Suprapubic skin (tissue), 4 donors: ENCODE data around the gene KL. TPM values are rescaled to one million over a fixed set of nuclear protein-coding genes. Genes with fewer than 3 reads are reported as not detected.

Source experiments
- DNase-seq, 2 donors: peaks; one replicate each; pipeline ENCODE4 v3.0.0-alpha.2; 2019; ENCODE audit warnings: low spot score in 2 of 2
- H3K27ac ChIP-seq: fragments of 200-600 bp; sonication (generic); one replicate; pipeline ENCODE4 v1.5.1; 2019
- H3K27me3 ChIP-seq: fragments of 200-600 bp; sonication (generic); one replicate; pipeline ENCODE4 v1.5.1; 2019
- H3K36me3 ChIP-seq: fragments of 200-600 bp; sonication (generic); one replicate; pipeline ENCODE4 v1.5.1; 2019
- H3K4me1 ChIP-seq: fragments of 200-600 bp; sonication (generic); one replicate; pipeline ENCODE4 v1.5.1; 2019
- H3K4me3 ChIP-seq: fragments of 200-600 bp; sonication (generic); one replicate; pipeline ENCODE4 v1.5.1; 2019; ENCODE audit warnings: mild to moderate bottlenecking
- H3K9me3 ChIP-seq: fragments of 200-600 bp; sonication (generic); one replicate; pipeline ENCODE4 v1.5.1; 2019
- EP300 ChIP-seq: sonication (generic); formaldehyde crosslinking; IDR thresholded peaks from one replicate; pipeline ENCODE4 v1.6.1; 2017; ENCODE audit warnings: antibody characterized with exemption
- POLR2A ChIP-seq, 2 donors: fragments of 450-650 bp; IDR thresholded peaks; one replicate each; pipeline ENCODE4 v1.6.1; 2017; ENCODE audit warnings: antibody characterized with exemption in 2 of 2, mild to moderate bottlenecking in 2 of 2, moderate library complexity in 2 of 2
- POLR2AphosphoS5 ChIP-seq, 3 donors: sonication (generic); formaldehyde crosslinking; IDR thresholded peaks; one replicate each; pipeline ENCODE4 v1.6.1; 2017; ENCODE audit warnings: antibody characterized with exemption in 3 of 3
- WGBS: methylation state at CpG from one replicate; pipeline ENCODE4 v1.1.5; 2018; 5-methylcytosine and 5-hydroxymethylcytosine counted together
- total RNA-seq, 4 donors: library from RNA; depleted of rRNA; stranded (reverse); fragments of >200 nt; gene quantifications; one replicate each; pipeline ENCODE4 v1.1.0, GENCODE V29; 2016
- TF ChIP-seq, protein P1 (sequence below), 2 donors: fragments of 200-600 bp in 1 of 2; fragments of 450-650 bp in 1 of 2; sonication (generic) in 1 of 2; IDR thresholded peaks; one replicate each; pipeline ENCODE4 v1.5.1; 2016 to 2019; ENCODE audit warnings: antibody characterized with exemption in 2 of 2, mild to moderate bottlenecking in 1 of 2, moderate library complexity in 1 of 2

KL gene
- total RNA-seq, 4 donors from 2014 or later, result 0.95 to 1.6 (median 1.6) TPM

DNA sequence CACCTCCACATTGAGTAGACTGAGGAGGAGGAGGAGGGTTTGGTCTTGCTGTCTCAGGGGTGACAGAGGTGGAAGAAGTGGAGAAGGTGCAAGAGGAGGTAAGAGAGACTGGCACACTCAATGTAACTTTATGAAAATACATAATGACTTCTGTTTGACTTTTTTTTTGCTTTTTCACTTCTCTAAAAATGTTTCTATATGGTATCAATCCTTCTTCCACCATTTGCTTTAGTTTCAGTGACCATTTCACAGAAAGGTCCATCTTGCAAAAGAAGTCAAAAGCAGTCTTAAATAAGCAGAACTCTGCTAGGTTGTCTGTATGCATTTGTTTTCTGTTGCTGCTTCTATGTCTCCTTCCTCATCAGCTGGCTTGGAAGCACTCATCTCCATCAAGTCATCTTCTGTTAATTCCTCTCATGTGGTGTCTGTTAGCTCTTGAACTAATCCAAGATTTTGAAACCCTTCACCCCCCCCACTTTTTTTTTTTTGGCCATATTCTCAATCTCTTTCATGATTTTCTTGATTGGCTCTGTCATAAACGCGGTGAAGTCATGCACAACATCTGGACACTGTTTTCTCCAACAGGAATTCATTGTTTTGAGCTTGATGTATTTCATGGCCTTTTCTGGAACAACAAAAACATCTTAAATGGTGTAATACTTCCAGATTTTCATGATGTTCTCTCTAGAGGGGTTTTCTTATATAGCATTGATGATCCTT is 80.8 kb downstream of the KL start:
- no peak for DNase-seq
- H3K4me1 ChIP-seq, result peaks cover 4% of the 10 kb centered on the region
- no peaks in the 10 kb centered on the region for H3K27me3 ChIP-seq
- no peak overlapping the region for H3K4me3 ChIP-seq
- H3K36me3 ChIP-seq, result no peaks in the 10 kb centered on the region
- 75% methylated on average over 2 of the region's 2 CpGs for WGBS
- peak overlapping the region; percentile 52 for H3K27ac ChIP-seq
- no peak for TF ChIP-seq POLR2A (IDR thresholded peaks at IDR 0.05)
- no peak for TF ChIP-seq POLR2AphosphoS5 (IDR thresholded peaks at IDR 0.05)
- TF ChIP-seq, protein P1, sequence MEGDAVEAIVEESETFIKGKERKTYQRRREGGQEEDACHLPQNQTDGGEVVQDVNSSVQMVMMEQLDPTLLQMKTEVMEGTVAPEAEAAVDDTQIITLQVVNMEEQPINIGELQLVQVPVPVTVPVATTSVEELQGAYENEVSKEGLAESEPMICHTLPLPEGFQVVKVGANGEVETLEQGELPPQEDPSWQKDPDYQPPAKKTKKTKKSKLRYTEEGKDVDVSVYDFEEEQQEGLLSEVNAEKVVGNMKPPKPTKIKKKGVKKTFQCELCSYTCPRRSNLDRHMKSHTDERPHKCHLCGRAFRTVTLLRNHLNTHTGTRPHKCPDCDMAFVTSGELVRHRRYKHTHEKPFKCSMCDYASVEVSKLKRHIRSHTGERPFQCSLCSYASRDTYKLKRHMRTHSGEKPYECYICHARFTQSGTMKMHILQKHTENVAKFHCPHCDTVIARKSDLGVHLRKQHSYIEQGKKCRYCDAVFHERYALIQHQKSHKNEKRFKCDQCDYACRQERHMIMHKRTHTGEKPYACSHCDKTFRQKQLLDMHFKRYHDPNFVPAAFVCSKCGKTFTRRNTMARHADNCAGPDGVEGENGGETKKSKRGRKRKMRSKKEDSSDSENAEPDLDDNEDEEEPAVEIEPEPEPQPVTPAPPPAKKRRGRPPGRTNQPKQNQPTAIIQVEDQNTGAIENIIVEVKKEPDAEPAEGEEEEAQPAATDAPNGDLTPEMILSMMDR (IDR thresholded peaks at IDR 0.05), result no peak
- no peak for TF ChIP-seq EP300
- H3K9me3 ChIP-seq, result peaks cover 7% of the 10 kb centered on the region

DNA sequence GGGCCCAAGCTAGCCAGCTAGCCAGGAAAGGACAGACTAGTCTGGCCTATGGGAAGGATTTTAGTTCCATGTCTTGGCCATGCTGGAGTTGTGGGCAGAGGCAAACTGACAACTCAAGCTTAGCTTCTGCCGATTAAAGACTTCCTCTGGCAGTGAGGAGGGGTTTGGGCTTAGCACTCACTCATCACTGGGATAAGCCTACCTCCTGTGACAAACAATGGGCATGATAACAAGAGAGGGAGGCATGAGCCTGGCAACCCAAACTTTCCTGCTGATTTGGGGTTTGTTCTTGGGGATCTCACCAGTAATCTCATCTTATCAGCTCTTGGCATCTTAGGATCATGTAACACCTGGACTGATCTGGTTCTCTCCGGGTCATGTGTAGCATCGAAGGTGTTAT is 83.6 kb downstream of the KL start:
- Histone ChIP-seq H3K36me3 (peaks cover 2% of the 10 kb centered on the region), H3K9me3 (peaks cover 7% of the 10 kb centered on the region), H3K27ac (no peak overlapping the region), H3K4me3 (no peak overlapping the region), H3K4me1 (no peaks in the 10 kb centered on the region), H3K27me3 (no peaks in the 10 kb centered on the region)
- 73% methylated on average over 3 of the region's 3 CpGs for WGBS
- no peak for DNase-seq
- TF ChIP-seq POLR2AphosphoS5 (IDR thresholded peaks at IDR 0.05) (no peak), POLR2A (IDR thresholded peaks at IDR 0.05) (no peak), EP300 (no peak)
- TF ChIP-seq, protein P1 (IDR thresholded peaks at IDR 0.05), result no peak

DNA sequence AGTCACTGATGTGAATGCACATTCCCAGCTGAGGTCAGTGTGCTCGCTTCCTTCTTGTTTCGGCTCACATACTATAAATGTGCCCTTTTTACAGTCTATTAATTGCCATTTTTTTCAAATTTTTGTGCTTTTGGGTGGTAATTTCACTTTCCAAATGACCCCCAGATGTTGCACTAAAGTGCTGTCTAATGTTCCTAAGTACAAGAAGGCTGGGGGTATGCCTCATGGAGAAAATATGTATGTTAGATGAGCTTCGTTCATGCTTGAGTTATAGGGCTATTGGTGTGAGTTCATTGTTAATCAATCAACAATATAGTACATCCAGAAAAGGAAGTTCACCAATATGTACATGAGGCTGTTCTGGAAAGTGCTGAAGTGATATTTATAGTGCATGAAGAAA is 84.7 kb downstream of the KL start:
- Histone ChIP-seq H3K27me3 (no peaks in the 10 kb centered on the region), H3K36me3 (peaks cover 12% of the 10 kb centered on the region), H3K4me1 (no peaks in the 10 kb centered on the region), H3K9me3 (peaks cover 7% of the 10 kb centered on the region), H3K27ac (no peak overlapping the region), H3K4me3 (no peak overlapping the region)
- DNase-seq, result no peak
- TF ChIP-seq, protein P1 (IDR thresholded peaks at IDR 0.05), result no peak
- TF ChIP-seq EP300, result no peak
- TF ChIP-seq POLR2AphosphoS5 (IDR thresholded peaks at IDR 0.05), result no peak
- 67% methylated on average over 3 of the region's 3 CpGs for WGBS

DNA sequence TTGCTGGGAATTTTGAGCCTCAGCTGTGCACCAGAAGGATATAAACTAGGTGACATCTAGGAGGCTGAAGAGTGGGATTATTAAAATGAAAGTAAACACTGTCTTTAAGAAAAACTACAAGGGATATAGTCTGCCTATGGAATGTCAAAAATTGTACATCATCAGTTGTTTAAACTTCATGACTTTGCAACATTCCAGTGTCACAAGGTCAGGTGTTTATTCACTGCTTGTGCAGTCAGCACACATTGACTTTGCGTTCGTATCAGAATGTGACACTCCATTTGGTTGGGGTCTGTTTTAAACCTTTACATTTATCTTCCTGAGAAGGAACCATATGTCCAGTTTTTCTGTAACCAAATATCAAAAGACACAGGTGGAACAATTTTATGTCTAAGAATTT is 85.6 kb downstream of the KL start:
- WGBS, result 91% methylated on average over 2 of the region's 2 CpGs
- no peak for DNase-seq
- Histone ChIP-seq H3K4me3 (no peak overlapping the region), H3K27me3 (no peaks in the 10 kb centered on the region), H3K9me3 (peaks cover 7% of the 10 kb centered on the region), H3K36me3 (peaks cover 22% of the 10 kb centered on the region), H3K27ac (no peak overlapping the region), H3K4me1 (no peaks in the 10 kb centered on the region)
- no peak for TF ChIP-seq POLR2AphosphoS5 (IDR thresholded peaks at IDR 0.05)

DNA sequence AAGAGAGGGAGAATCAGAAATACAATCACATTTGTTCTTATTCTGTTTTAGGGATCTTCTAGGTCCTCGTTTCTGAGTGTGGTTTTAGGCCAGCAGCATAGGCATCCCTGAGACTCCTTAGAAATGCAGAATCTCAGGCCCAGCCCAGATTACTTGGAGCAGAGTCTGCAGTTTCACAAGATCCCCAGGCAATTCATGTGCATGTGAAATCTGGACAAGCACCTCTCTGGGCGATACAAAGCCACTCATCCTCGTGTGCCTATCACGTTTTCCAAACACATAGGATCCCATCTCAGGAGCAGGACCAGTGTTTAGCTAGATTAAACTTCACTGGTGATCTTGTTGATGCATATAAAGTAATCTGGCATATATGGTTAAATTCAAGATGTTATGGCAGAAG is 87.2 kb downstream of the KL start:
- 89% methylated on average over 4 of the region's 4 CpGs for WGBS
- Histone ChIP-seq H3K27ac (no peak overlapping the region), H3K27me3 (no peaks in the 10 kb centered on the region), H3K36me3 (peaks cover 38% of the 10 kb centered on the region), H3K9me3 (peaks cover 1% of the 10 kb centered on the region), H3K4me1 (peaks cover under 1% of the 10 kb centered on the region), H3K4me3 (no peak overlapping the region)
- TF ChIP-seq POLR2A (IDR thresholded peaks at IDR 0.05) (no peak), EP300 (no peak), POLR2AphosphoS5 (IDR thresholded peaks at IDR 0.05) (no peak)
- TF ChIP-seq, protein P1 (IDR thresholded peaks at IDR 0.05), result no peak
- no peak for DNase-seq
